GM20431 (cell line): ENCODE results near the gene MSH5.

ENCODE experiments used
- in situ Hi-C: fragments of 300-500 bp; cut with MseI, MboI; formaldehyde crosslinking; loops from one replicate; pipeline ENCODE4 v1.15.0; 2020; ENCODE audit warnings: low sequenced_read_pairs; ENCODE audit not compliant: unreplicated experiment

The MSH5 gene

GRCh38 chr6:31711233-31711632 lies 28.6 kb upstream of the MSH5 start:
- in situ Hi-C loops = no loop called here

DNA sequence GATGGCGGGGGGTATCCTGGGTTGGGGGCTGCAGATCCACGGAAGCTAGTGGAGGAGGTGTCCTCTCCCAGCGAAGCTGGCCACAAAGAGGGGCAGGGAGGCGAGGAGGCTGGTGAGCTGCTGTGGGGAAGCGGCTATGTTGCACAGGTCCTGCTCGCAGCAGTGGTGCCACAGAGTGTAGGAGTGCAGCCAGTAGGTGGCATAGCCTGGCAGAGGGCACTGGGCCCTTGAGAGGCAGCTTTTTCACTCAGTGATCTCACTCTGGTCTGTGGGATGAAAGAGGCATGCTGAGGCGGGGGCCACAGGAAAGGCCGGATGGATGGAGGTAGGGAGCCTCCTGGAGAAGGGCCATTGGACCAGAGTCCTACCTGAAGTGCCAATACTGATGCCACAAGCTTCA lies 27.5 kb upstream of the MSH5 start:
- in situ Hi-C loops = no loop called here

GRCh38 chr6:31713465-31713864 lies 26.3 kb upstream of the MSH5 start:
- in situ Hi-C loops = no loop called here

GRCh38 chr6:31713991-31714684 lies 25.7 kb upstream of the MSH5 start:
- in situ Hi-C loops = no loop called here

DNA sequence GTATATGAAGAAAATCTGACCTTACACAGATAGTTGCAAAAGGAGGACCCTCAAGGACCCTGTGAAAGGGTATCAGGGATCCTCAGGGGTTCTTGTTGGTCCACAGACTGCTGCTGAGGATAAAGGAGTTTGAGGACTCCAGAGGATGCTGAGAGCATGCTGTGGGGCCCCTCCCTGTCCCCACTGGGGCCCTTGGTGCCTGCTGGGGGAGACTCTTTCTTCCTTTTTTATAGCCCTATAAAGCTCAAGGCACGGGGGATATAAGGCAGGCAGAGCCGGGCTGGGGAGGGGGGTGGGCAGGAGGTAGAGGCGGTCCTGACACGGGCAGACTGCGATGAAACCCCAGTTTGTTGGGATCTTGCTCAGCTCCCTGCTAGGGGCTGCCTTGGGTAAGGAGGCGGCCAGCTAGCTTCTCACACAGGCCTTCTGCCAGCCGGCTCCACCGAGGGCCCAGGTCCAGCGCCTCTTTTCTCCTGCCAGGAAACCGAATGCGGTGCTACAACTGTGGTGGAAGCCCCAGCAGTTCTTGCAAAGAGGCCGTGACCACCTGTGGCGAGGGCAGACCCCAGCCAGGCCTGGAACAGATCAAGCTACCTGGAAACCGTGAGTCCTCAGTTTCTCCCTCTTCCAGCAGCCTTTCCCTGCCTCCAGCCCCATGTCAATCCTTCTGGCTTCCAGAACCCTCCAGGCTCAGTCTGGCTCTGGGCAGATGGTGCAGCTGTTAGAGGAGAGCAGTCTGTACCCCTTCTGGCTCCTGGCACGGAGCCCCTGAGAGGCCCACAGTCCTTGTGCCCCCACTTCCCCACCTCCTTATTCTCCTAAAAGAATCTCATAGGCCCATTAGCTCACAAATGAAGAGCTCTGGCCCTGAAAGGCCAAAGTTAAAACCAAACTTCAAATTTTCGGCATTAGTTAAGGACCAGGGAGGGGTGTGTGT lies 24.5 kb upstream of the MSH5 start, which contains the start of gene LY6G6D:
Gene LY6G6D (plus strand): TSS at position 327 of the 937 bp plus-strand sequence. CDS start 8 bp downstream, at position 335.
- in situ Hi-C loops = no loop called here

- in situ Hi-C loops = no loop called here
These were observed 22.1 kb upstream of the MSH5 start for GRCh38 chr6:31717499-31718222.

DNA sequence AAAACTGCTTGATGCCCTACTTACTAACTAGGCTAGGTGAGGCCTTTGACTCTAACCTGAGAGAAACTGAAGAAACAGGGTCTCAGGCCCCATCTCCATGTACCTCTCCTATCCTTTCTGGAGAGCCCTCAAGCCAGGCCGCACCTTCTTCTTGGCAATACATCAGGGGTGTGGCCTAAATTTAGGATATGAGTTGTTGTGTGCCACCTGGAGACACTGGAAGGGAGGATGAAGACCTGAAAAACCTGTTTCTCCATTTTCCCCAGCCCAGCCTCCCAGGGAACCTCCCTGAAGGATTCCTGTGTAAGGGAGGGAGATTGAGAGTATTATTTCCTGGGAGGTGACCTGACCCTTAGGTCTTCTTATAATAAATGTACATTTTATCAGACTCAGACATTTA lies 21.5 kb upstream of the MSH5 start:
- in situ Hi-C loops = no loop called here

GRCh38 chr6:31719001-31719400 lies 20.8 kb upstream of the MSH5 start:
- in situ Hi-C loops = no loop called here

- in situ Hi-C loops = no loop called here
These were observed 19.5 kb upstream of the MSH5 start for GRCh38 chr6:31720196-31720770.

DNA sequence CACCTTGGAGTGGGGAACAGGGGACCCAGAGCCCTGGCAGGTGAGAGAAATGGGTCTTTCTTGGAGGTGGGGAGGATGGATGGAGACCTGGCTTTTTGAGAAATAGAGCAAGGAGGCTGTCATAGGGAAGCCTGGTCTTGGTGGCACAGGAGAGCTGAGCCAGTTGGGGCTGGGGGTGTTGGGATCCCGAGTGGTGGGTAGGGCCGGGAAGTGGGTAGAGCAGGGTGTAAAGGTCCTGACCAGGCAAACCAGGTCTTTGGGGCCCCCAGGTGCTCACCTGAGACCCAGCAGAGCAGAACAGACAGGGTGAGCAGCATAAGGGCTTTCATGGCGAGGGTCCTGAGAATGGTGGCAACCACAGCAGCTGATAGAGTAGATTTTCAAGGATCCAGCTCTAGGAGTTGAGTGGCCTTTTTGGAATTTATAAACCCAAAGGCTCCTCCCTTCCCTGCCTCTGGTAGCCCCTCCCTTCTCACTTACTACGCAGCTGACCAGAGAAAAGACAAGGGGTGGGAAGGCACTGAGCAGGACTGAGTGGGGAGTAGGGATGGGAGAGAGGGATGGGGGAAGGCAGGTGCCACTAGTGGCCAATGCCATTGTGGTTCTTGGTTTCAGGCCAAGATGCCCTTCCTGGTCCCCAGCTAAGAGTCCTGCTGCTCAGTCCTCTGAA lies 18.3 kb upstream of the MSH5 start, which contains the start of gene LY6G6C:
Gene LY6G6C (minus strand): TSS at position 396 of the 670 bp plus-strand sequence. CDS start 67 bp downstream, at position 329.
- in situ Hi-C loops = no loop called here

GRCh38 chr6:31722173-31722572 lies 17.6 kb upstream of the MSH5 start:
- in situ Hi-C loops = no loop called here

- in situ Hi-C loops = no loop called here
These were observed 16.4 kb upstream of the MSH5 start, which contains the start of gene MPIG6B for GRCh38 chr6:31723245-31723979. MPIG6B (plus strand) TSS chr6:31723373; CDS start chr6:31723384, 11 bp downstream.

- in situ Hi-C loops = no loop called here
These were observed 15.7 kb upstream of the MSH5 start for GRCh38 chr6:31723980-31724691.

DNA sequence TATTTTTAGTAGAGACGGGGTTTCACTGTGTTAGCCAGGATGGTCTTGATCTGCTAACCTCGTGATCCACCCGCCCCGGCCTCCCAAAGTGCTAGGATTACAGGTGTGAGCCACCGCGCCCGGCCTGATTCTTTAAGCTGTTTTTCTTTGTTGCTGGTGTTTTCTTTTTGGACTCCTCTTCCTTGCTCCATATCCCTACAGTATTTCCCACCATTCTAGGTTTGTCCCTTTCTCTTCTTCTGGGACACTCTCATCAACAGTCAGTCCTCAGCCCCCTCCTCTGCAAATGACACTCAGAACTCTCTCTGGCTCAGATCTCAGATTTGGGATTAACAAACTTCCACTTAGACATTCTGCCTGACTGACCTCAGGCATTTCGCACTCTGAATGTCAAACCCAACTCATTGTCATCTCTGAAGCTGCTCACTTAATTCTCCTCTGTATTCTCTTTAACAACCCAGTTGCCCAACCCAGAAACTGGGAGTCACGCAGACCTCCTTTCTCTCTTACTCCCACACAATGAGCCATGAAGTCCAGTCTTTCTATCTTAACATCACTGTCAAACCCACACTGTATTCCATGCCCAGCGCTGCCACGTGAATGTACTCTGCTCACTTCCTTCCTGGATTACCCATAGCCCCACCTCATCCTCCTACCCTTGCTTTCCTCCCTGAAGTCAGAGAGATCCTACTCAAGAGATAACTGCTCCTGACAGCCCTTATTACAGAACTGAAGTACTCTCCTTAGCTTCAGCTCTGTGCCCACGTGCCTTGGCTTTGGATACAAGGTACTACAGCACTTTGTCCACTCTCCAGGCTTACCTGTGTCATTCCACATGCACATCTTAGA lies 14.1 kb upstream of the MSH5 start:
- in situ Hi-C loops = no loop called here

DNA sequence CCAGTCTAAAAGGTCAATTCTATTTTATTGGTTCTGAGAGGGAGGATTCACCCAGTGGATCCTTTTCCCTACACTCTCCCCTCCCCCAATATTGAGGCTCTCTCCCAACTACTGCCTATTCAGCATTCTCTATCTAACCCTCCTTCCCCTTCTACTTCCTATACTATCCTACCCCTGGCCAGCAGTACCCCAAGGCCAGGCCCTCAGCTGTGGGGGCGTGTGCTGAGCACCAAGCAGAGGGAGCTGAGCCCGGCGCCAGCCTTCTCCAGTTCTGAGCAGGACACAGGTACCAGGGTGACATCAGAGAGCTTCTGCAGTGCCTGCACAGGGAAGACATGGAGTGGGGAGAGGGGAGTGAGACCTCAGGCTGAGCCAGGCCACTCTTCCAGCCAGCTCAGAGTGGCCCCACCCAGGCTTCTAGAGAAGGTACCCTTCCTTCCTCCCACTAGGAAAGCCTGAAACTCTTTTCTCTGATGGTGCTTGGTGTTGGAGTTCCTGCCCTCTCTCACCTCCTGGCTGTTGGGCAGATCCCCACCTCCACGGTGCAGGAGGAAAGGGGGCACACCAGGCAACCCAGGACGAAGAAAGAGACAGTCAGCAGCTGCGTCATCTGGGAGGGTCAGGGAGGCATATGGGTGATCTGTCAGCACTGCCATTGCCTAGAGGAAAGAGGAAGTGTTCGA lies 12.6 kb upstream of the MSH5 start:
- in situ Hi-C loops = no loop called here

DNA sequence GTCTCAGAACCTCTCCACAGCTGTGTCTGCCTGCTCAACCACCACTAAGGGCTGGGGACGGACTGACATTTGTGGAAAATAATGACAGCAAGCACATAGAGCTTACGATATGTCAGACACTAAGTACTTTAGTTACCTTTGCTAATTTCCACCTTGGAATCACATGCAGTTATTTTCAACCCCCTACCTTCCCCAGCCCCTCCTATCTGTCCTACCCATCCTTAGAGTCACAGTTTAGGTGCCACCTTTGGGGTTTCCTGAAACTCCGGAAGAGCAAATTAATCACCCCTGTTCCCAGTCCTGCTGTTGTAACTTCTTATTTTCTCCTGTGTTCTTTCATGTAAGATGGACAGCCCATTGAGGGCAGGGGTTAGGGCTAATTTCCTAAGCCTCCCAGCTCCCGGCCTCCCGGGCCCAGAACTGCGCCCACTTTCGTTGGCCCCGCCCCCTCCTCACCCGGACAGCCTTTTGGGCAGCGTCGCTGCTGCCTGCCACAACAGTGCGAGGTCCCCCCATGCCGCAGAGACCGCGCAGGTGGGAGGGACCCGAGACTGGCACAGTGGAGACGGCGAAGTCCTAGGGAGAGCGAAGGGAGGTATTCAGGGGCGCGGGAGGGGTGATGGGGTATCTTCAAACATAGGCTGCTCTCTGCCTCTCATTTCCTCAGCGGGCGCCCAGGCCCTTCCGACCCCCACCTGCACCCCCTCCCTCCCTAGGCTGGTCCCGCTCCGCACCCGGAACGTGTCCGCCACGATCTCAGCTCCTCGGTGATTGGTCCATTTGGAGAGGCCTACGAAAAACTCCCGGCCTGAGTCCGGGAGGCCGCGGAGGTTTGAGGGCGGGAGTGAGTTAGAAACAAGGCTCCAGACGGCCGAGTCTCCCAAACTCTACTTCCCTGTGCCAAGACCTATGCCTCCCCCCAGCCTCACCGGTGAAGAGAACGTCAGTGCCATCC lies 11.8 kb upstream of the MSH5 start:
- in situ Hi-C loops = no loop called here
